A673 (cell line): ENCODE measurements around the gene SPG7. TPM values are rescaled to one million over a fixed set of nuclear protein-coding genes. Genes with fewer than 3 reads are reported as not detected.

Experiments used
- BruUV-seq: library from RNA; stranded (reverse); fragments of 400-500 nt; replicated peaks from 2 replicates; lab custom pipeline; 2021; lab: Mats Ljungman, UMichigan
- CTCF ChIA-PET: fragments of 300-600 bp; sonication (Branson Sonifier 250); formaldehyde crosslinking; loops from one replicate; lab custom pipeline; 2022; ENCODE audit warnings: antibody characterized with exemption; lab: Charles Lee
- POLR2A ChIA-PET: fragments of 300-600 bp; sonication (Branson Sonifier 250); formaldehyde crosslinking; loops from one replicate; lab custom pipeline; 2022; ENCODE audit warnings: antibody characterized with exemption; ENCODE audit not compliant: low non-redundant PET; lab: Charles Lee
- DNase-seq: peaks from one replicate; pipeline ENCODE4 v3.0.0-alpha.2; 2015; ENCODE audit warnings: low spot score
- H3K27ac ChIP-seq: fragments of 200-600 bp; sonication (generic); 2 replicates; pipeline ENCODE4 v1.5.1; 2016; ENCODE audit warnings: mixed run types, low read depth, mild to moderate bottlenecking, mixed read lengths, antibody characterized with exemption, low read length; ENCODE audit not compliant: poor library complexity, severe bottlenecking
- H3K27me3 ChIP-seq: fragments of 200-600 bp; sonication (generic); replicated peaks from 2 replicates; pipeline ENCODE4 v1.6.1; 2017; ENCODE audit warnings: mixed run types, low read depth, mild to moderate bottlenecking, mixed read lengths, antibody characterized with exemption, low read length; ENCODE audit not compliant: insufficient read depth, poor library complexity
- H3K36me3 ChIP-seq: fragments of 200-600 bp; sonication (generic); 2 replicates; pipeline ENCODE4 v1.6.1; 2016; ENCODE audit warnings: mixed run types, mild to moderate bottlenecking, mixed read lengths, antibody characterized with exemption, low read length; ENCODE audit not compliant: insufficient read depth, poor library complexity, severe bottlenecking
- H3K4me1 ChIP-seq: fragments of 200-600 bp; sonication (generic); 2 replicates; pipeline ENCODE4 v1.6.1; 2017; ENCODE audit warnings: mixed run types, mild to moderate bottlenecking, mixed read lengths, antibody characterized with exemption, low read length; ENCODE audit not compliant: insufficient read depth, poor library complexity, severe bottlenecking
- H3K4me3 ChIP-seq: fragments of 200-600 bp; sonication (generic); 2 replicates; pipeline ENCODE4 v1.5.1; 2016; ENCODE audit warnings: low read depth, mixed run types, mild to moderate bottlenecking, mixed read lengths, low read length; ENCODE audit not compliant: poor library complexity, severe bottlenecking
- H3K9me3 ChIP-seq: fragments of 200-600 bp; sonication (generic); 2 replicates; pipeline ENCODE4 v1.6.1; 2016; ENCODE audit warnings: mixed run types, low read depth, mild to moderate bottlenecking, mixed read lengths, antibody characterized with exemption, low read length; ENCODE audit not compliant: poor library complexity, severe bottlenecking
- EZH2 ChIP-seq: fragments of 200-600 bp; sonication (generic); IDR thresholded peaks from 2 replicates; pipeline ENCODE4 v1.6.1; 2017; ENCODE audit warnings: borderline replicate concordance, low read depth, mild to moderate bottlenecking, mixed read lengths, antibody characterized with exemption, low read length; ENCODE audit not compliant: poor library complexity, severe bottlenecking
- intact Hi-C: fragments of 100-400 bp; cut with micrococcal nuclease; formaldehyde crosslinking; loops from one replicate; pipeline ENCODE4 v1.10.0; 2022; ENCODE audit not compliant: unreplicated experiment
- total RNA-seq: library from RNA; stranded (reverse); gene quantifications from 2 replicates; pipeline ENCODE4 v1.2.3, GENCODE V29; 2021
- TF ChIP-seq, protein P1 (sequence below): fragments of 300-800, 200-600 bp; sonication (generic); conservative IDR thresholded peaks from 2 replicates; pipeline ENCODE4 v1.5.1; 2017; ENCODE audit warnings: low read depth, mild to moderate bottlenecking, antibody characterized with exemption, low read length, moderate library complexity, mixed read lengths

The SPG7 gene
- total RNA-seq, 1 experiment from 2014 or later, result 113 TPM

DNA sequence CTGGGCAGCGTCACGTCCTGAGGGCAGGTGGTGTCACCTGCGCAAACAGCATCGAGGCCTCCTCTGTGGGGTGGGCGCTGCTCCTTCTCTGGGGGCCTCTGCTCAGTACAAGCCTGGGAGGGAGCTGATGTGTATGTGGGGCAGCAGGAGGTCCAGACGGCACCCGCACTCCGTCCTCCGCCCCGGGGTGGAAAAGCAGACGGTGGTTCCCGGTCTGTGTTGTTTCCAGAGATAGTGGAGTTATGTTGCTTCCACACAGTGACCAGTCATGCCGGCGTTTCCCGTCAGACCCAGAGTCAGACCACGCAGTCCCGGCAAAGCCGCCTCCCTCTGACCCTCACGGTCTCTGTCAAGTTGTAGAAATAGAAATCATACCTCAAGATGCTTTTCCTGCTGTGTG lies 38.6 kb downstream of the SPG7 start:
- POLR2A ChIA-PET, result no interaction called here
- H3K27me3 ChIP-seq, result no peaks in the 10 kb centered on the region
- H3K4me3 ChIP-seq, result no peak overlapping the region
- TF ChIP-seq EZH2, result no peak
- TF ChIP-seq, protein P1, sequence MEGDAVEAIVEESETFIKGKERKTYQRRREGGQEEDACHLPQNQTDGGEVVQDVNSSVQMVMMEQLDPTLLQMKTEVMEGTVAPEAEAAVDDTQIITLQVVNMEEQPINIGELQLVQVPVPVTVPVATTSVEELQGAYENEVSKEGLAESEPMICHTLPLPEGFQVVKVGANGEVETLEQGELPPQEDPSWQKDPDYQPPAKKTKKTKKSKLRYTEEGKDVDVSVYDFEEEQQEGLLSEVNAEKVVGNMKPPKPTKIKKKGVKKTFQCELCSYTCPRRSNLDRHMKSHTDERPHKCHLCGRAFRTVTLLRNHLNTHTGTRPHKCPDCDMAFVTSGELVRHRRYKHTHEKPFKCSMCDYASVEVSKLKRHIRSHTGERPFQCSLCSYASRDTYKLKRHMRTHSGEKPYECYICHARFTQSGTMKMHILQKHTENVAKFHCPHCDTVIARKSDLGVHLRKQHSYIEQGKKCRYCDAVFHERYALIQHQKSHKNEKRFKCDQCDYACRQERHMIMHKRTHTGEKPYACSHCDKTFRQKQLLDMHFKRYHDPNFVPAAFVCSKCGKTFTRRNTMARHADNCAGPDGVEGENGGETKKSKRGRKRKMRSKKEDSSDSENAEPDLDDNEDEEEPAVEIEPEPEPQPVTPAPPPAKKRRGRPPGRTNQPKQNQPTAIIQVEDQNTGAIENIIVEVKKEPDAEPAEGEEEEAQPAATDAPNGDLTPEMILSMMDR, result no peak
- H3K27ac ChIP-seq, result no peak overlapping the region
- H3K36me3 ChIP-seq, result peaks cover 3% of the 10 kb centered on the region
- H3K4me1 ChIP-seq, result no peaks in the 10 kb centered on the region
- H3K9me3 ChIP-seq, result no peaks in the 10 kb centered on the region
- no peak for DNase-seq
- BruUV-seq, result no TSS peak
- CTCF ChIA-PET, result no interaction called here
- intact Hi-C loops, result no loop called here

DNA sequence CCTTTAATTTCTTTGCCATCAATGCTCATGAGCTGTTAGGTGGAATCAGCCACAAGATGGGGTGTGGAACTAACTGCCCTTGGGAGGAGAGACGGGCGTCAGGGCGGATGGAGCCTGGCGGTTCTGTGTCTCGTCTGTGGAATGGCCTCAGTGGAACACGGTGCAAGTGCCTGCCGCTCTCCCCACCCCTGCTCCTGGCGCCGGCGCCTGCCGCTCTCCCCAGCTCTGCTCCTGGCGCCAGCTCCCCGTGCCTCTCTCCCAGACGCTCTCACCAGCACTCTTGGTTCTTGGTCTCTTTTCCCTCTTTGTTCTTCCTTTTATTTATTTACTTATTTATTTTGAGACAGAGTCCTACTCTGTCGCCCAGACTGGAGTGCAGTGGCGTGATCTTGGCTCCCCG lies 39.1 kb downstream of the SPG7 start:
- intact Hi-C loops, result no loop called here
- POLR2A ChIA-PET, result no interaction called here
- H3K36me3 ChIP-seq, result peaks cover 3% of the 10 kb centered on the region
- H3K27ac ChIP-seq, result no peak overlapping the region
- no TSS peak for BruUV-seq
- H3K27me3 ChIP-seq, result no peaks in the 10 kb centered on the region
- DNase-seq, result no peak
- H3K4me1 ChIP-seq, result no peaks in the 10 kb centered on the region
- CTCF ChIA-PET, result no interaction called here
- no peak overlapping the region for H3K4me3 ChIP-seq
- TF ChIP-seq, protein P1, result no peak
- TF ChIP-seq EZH2, result no peak
- no peaks in the 10 kb centered on the region for H3K9me3 ChIP-seq

DNA sequence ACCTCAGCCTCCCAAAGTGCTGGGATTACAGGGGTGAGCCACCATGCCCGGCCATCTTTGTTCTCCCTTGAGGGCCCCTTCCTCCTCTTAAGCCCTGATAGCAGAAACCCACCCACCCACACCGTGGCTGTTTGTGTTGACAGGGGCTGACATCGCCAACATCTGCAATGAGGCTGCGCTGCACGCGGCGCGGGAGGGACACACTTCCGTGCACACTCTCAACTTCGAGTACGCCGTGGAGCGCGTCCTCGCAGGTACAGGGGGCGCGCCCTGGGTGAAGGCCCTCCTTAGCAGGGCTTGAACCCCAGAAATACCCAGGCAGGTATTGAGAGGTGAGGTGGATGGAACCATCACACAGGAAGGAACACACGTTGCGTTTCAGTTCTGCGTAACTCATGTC lies 39.7 kb downstream of the SPG7 start:
- H3K27me3 ChIP-seq, result no peaks in the 10 kb centered on the region
- CTCF ChIA-PET, result no interaction called here
- no peak for DNase-seq
- POLR2A ChIA-PET, result no interaction called here
- no peaks in the 10 kb centered on the region for H3K9me3 ChIP-seq
- intact Hi-C loops, result no loop called here
- TF ChIP-seq, protein P1, result no peak
- no peak for TF ChIP-seq EZH2
- no peaks in the 10 kb centered on the region for H3K4me1 ChIP-seq
- peaks cover 3% of the 10 kb centered on the region for H3K36me3 ChIP-seq
- BruUV-seq, result no TSS peak
- no peak overlapping the region for H3K27ac ChIP-seq
- H3K4me3 ChIP-seq, result no peak overlapping the region
